ENCODE measurements around the gene TMEM87B. TPM values are rescaled to one million over a fixed set of nuclear protein-coding genes. Genes with fewer than 3 reads are reported as not detected.

TMEM87B gene
- total and polyA plus RNA-seq, 2 of the 4 experiments (the other 2 are of a cell fraction), result 6.3 to 12.5 TPM

- intact Hi-C loops (cut with micrococcal nuclease), result no loop called here
- no peaks in the 10 kb centered on the region for H3K79me1 ChIP-seq (ENCODE audit: low read depth in 1 of 2, low read length in 2 of 2)
- TF ChIP-seq NFE2L2 (IDR thresholded peaks at IDR 0.05; ENCODE audit: low read depth, low read length) (no peak), RAD21 (IDR thresholded peaks at IDR 0.05; ENCODE audit: low read length) (no peak), FOS (IDR thresholded peaks at IDR 0.05; ENCODE audit: low read depth, low read length) (no peak), MAFK (IDR thresholded peaks at IDR 0.05; ENCODE audit: low read depth, low read length) (no peak), CEBPB (IDR thresholded peaks at IDR 0.05; ENCODE audit: low read depth, low read length) (no peak), CHD1 (IDR thresholded peaks at IDR 0.05; ENCODE audit: low read depth, low read length) (no peak), RCOR1 (IDR thresholded peaks at IDR 0.05; ENCODE audit: insufficient replicate concordance, low read length) (no peak), POLR2A (IDR thresholded peaks at IDR 0.05; ENCODE audit: low read depth, low read length) (no peak), ELK1 (IDR thresholded peaks at IDR 0.05; ENCODE audit: borderline replicate concordance, low read depth, low read length) (no peak), MXI1 (IDR thresholded peaks at IDR 0.05; ENCODE audit: borderline replicate concordance, low read depth, low read length) (no peak), BHLHE40 (IDR thresholded peaks at IDR 0.05; ENCODE audit: low read depth, low read length) (no peak)
- no peak overlapping the region for H2BK20ac ChIP-seq (ENCODE audit: low read depth, low read length)
- H4K20me1 ChIP-seq (ENCODE audit: insufficient read depth, low read length), result no peaks in the 10 kb centered on the region
- ChIA-PET POLR2A (ENCODE audit: unreplicated experiment) (no interaction called here), CTCF (no interaction called here)
- no peak overlapping the region for H3K4me2 ChIP-seq (ENCODE audit: low read depth, low read length)
- H3K4me3 ChIP-seq (ENCODE audit: insufficient read depth, low read depth, low read length), result no peak overlapping the region
- no peak overlapping the region for H3K14ac ChIP-seq (replicated peaks; ENCODE audit: low read depth, low read length)
- H2AK5ac ChIP-seq (ENCODE audit: low read depth, low read length), result no peak overlapping the region
- dilution Hi-C loops (cut with HindIII; ENCODE audit: low sequenced_read_pairs, unreplicated experiment), result no loop called here
- H3K18ac ChIP-seq (ENCODE audit: low read depth, low read length), result no peak overlapping the region
- BruUV-seq (replicated peaks), result no TSS peak
- H2AK9ac ChIP-seq (replicated peaks; ENCODE audit: low read depth, low read length, poor library complexity), result no peak overlapping the region
- H2BK5ac ChIP-seq (ENCODE audit: low read depth, low read length, poor library complexity, severe bottlenecking), result no peak overlapping the region
- DNase-seq, result no peak
- no CpG with 5 or more reads among the region's 5 CpGs for WGBS, 2 experiments (ENCODE audit: extremely low coverage in 2 of 2, insufficient read length in 1 of 2)
- H3K56ac ChIP-seq (ENCODE audit: extremely low read depth, insufficient read depth, low read length), result no peak overlapping the region
- H2AFZ ChIP-seq (replicated peaks; ENCODE audit: low read length, poor library complexity), result no peak overlapping the region
- no peak for ATAC-seq (ENCODE audit: low read depth)
- H2BK15ac ChIP-seq (ENCODE audit: low read depth, low read length), result no peak overlapping the region
- no peak overlapping the region for H3K27ac ChIP-seq (ENCODE audit: insufficient read depth, low read length)
- in situ Hi-C loops (cut with MboI; ENCODE audit: low sequenced_read_pairs), result no loop called here
- H3K4me1 ChIP-seq (ENCODE audit: control insufficient read depth, insufficient read depth, low read length), result no peaks in the 10 kb centered on the region
- no peak overlapping the region for H2BK120ac ChIP-seq (ENCODE audit: low read depth, low read length)
- H3K9me3 ChIP-seq (ENCODE audit: control insufficient read depth, insufficient read depth, low read length), result no peaks in the 10 kb centered on the region
- H3K27me3 ChIP-seq (ENCODE audit: control insufficient read depth, insufficient read depth, low read length), result no peaks in the 10 kb centered on the region
- no peak overlapping the region for H4K8ac ChIP-seq (ENCODE audit: low read depth in 2 of 2, low read length in 2 of 2)
- H3K9ac ChIP-seq (ENCODE audit: low read depth, low read length), result no peak overlapping the region
- peaks cover 2% of the 10 kb centered on the region; the same call in 1 of the 2 replicates for H3K9me1 ChIP-seq (ENCODE audit: insufficient read depth, low read length)
- H3K36me3 ChIP-seq (ENCODE audit: control insufficient read depth, insufficient read depth, low read length), result no peaks in the 10 kb centered on the region
- no peak overlapping the region for H4K91ac ChIP-seq (ENCODE audit: insufficient read depth, low read depth, low read length)
- no peak overlapping the region for H4K5ac ChIP-seq (ENCODE audit: low read depth, low read length)
- no peak overlapping the region for H3K23ac ChIP-seq (ENCODE audit: low read depth, low read length)
- no peak overlapping the region for H3K4ac ChIP-seq (ENCODE audit: low read depth, low read length)
Measured at GRCh38 chr2:112143150-112143549, 88.1 kb downstream of the TMEM87B start.

Data from IMR-90 (cell line).